LoVo (cell line): ENCODE data around the gene AFF3.

Experiments
- DNase-seq: peaks from one replicate; pipeline ENCODE4 v3.0.0-alpha.2; 2016; ENCODE audit warnings: low spot score

AFF3 gene

DNA sequence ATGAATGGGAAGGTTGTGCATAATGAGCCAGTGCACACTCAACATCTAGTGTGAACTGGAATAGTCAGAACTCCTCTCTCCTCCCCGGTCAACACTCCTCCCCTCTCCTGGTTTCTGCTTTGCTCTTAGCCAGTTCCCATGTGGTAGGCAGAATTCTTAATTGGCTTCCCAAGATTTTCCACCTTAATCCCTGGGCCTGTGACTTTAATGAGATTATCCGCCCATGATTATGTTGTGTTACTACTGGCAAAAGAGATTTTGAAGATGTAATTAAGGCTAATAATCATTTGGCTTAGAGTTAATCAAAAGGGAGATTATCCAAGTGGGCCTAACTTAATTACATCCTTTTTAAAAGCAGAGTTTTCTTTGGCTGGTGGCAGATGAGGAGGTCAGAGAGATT lies 618.3 kb downstream of the AFF3 start:
- no peak for DNase-seq

DNA sequence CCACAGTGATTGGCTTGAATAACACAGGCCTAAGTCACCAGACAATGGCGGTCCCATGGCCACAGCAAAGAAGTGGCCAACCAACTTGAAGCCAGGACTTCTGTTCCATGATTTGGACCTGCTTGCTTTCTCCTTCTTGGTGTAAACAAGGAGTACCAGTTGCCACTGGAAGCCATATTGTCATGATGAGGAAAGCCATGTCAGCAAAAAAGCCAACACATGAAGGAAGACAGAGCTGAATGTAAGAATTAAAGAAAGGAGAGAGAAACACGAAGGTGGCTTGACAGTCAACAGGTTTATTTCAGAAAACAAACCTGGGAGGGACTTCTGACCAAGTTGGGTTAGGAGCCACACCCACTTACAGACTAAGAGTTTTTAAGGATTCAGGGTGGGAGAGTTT lies 620.2 kb downstream of the AFF3 start:
- DNase-seq: no peak

- no peak for DNase-seq
Measured at GRCh38 chr2:99520813-99521212, 621.6 kb downstream of the AFF3 start.

DNA sequence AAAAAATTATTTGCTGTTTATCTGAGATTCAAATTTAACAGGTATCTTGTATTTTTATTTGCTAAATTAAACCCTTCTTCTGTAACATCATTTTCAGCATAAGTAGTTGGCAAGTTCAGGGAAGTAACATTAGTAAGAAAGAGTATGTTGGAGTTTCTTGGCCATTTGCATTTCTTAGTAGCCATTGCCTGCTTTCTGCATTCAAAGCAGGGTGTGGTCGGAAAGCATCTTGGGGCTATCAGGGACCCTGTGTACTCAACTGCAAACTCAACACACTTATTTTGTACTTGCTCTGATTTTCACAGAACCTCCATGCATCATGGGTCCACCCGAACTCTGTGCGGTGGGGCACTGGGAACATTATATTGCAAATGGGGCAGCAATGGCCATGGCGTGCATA lies 622.2 kb downstream of the AFF3 start:
- no peak for DNase-seq

- no peak for DNase-seq
Measured at GRCh38 chr2:99514357-99514756, 628.0 kb downstream of the AFF3 start.

GRCh38 chr2:99512181-99512591 lies 630.2 kb downstream of the AFF3 start:
- DNase-seq: no peak

- no peak for DNase-seq
Measured at GRCh38 chr2:99509387-99509786, 633.0 kb downstream of the AFF3 start.

GRCh38 chr2:99507937-99508818 lies 634.2 kb downstream of the AFF3 start:
- DNase-seq: no peak

- no peak for DNase-seq
Measured at GRCh38 chr2:99504844-99505584, 637.4 kb downstream of the AFF3 start.

GRCh38 chr2:99503662-99504416 lies 638.6 kb downstream of the AFF3 start:
- peak; percentile 55 for DNase-seq

GRCh38 chr2:99496021-99496420 lies 646.4 kb downstream of the AFF3 start:
- no peak for DNase-seq
